Naive thymus-derived CD4-positive, alpha-beta T cell (primary cell): Measurements from ENCODE around the gene GLS2. TPM values are rescaled to one million over a fixed set of nuclear protein-coding genes. Genes with fewer than 3 reads are reported as not detected.

ENCODE experiments used
- ATAC-seq: fragments of 150-1000 bp; cut with Tn5 transposase; 2 replicates; pipeline ENCODE4 v1.10.0; 2021; ENCODE audit warnings: mild to moderate bottlenecking, moderate library complexity
- CTCF ChIA-PET: fragments of 350-600 bp; sonication (Branson Sonifier 250); formaldehyde crosslinking; loops from one replicate; lab custom pipeline; 2021; ENCODE audit warnings: antibody characterized with exemption; lab: Charles Lee
- POLR2A ChIA-PET: fragments of 350-600 bp; sonication (Branson Sonifier 250); formaldehyde crosslinking; loops from one replicate; lab custom pipeline; 2021; ENCODE audit warnings: antibody characterized with exemption, inconsistent platforms; lab: Charles Lee
- DNase-seq, 9 donors: peaks; one replicate each; pipeline versions ENCODE4 v3.0.0 to v3.0.0-alpha.2; 2020 to 2022; ENCODE audit warnings: mixed read lengths in 1 of 9
- H3K27ac ChIP-seq: one replicate; pipeline ENCODE4 v1.7.0; 2013; ENCODE audit warnings: mild to moderate bottlenecking, low read depth, low read length, moderate library complexity
- H3K27me3 ChIP-seq, 2 donors: one replicate each; pipeline ENCODE4 v1.7.0; 2013; ENCODE audit warnings: low read length in 2 of 2, mild to moderate bottlenecking in 2 of 2, moderate library complexity in 2 of 2; ENCODE audit not compliant: control insufficient read depth in 2 of 2, insufficient read depth in 2 of 2
- H3K36me3 ChIP-seq, 3 experiments: 1 replicate in 2 of 3; 2 replicates in 1 of 3; pipeline ENCODE4 v1.7.0; 2013; ENCODE audit warnings: low read length in 3 of 3, mild to moderate bottlenecking in 3 of 3, moderate library complexity in 1 of 3; ENCODE audit not compliant: insufficient read depth in 3 of 3, control insufficient read depth in 2 of 3
- H3K4me1 ChIP-seq, 2 donors: one replicate each; pipeline ENCODE4 v1.7.0; 2013; ENCODE audit warnings: low read length in 2 of 2, mild to moderate bottlenecking in 2 of 2, moderate library complexity in 1 of 2; ENCODE audit not compliant: control insufficient read depth in 2 of 2, insufficient read depth in 2 of 2
- H3K4me3 ChIP-seq: 2 replicates; pipeline ENCODE4 v1.7.0; 2013; ENCODE audit warnings: mild to moderate bottlenecking, low read length
- H3K9me3 ChIP-seq, 3 experiments: 1 replicate in 2 of 3; 2 replicates in 1 of 3; pipeline ENCODE4 v1.7.0; 2013; ENCODE audit warnings: low read length in 3 of 3; ENCODE audit not compliant: control insufficient read depth in 2 of 3
- H3K27ac Mint-ChIP-seq, 9 donors: one replicate each; pipeline ENCODE4 v1.8.0; 2020 to 2022; ENCODE audit warnings: mixed read lengths in 9 of 9, mild to moderate bottlenecking in 8 of 9, moderate library complexity in 5 of 9, inconsistent platforms in 2 of 9
- H3K27me3 Mint-ChIP-seq, 5 donors: one replicate each; pipeline ENCODE4 v1.8.0; 2021 to 2022; ENCODE audit warnings: mixed read lengths in 5 of 5, mild to moderate bottlenecking in 1 of 5
- H3K36me3 Mint-ChIP-seq, 5 donors: one replicate each; pipeline ENCODE4 v1.8.0; 2020 to 2022; ENCODE audit warnings: mixed read lengths in 5 of 5, mild to moderate bottlenecking in 3 of 5, inconsistent platforms in 1 of 5
- H3K4me1 Mint-ChIP-seq, 7 donors: one replicate each; pipeline ENCODE4 v1.8.0; 2020 to 2022; ENCODE audit warnings: mixed read lengths in 7 of 7, mild to moderate bottlenecking in 3 of 7, inconsistent platforms in 1 of 7
- H3K4me3 Mint-ChIP-seq, 10 donors: one replicate each; pipeline ENCODE4 v1.8.0; 2020 to 2022; ENCODE audit warnings: mild to moderate bottlenecking in 10 of 10, mixed read lengths in 10 of 10, moderate library complexity in 6 of 10, inconsistent platforms in 2 of 10
- H3K9me3 Mint-ChIP-seq, 11 donors: one replicate each; pipeline ENCODE4 v1.8.0; 2020 to 2022; ENCODE audit warnings: mixed read lengths in 11 of 11, mild to moderate bottlenecking in 4 of 11, inconsistent platforms in 1 of 11, moderate library complexity in 1 of 11
- intact Hi-C, 2 donors: fragments of 100-400 bp; cut with micrococcal nuclease; formaldehyde crosslinking; loops; one replicate each; pipeline ENCODE4 v1.15.1; 2023
- polyA plus RNA-seq, 2 donors: library from polyadenylated mRNA; unstranded; fragments of 300-500 nt; fragmentation: Illumina TruSeq; gene quantifications; one replicate each; pipeline ENCODE4 v1.2.3, GENCODE V29; 2021
- total RNA-seq, 6 experiments: library from RNA in 5 of 6; stranded (reverse) in 5 of 6; gene quantifications; 1 replicate in 5 of 6; 2 replicates in 1 of 6; pipeline ENCODE4 v1.2.3 and lab custom pipeline; 2021 to 2026

Gene GLS2
- total and polyA plus RNA-seq, 7 experiments from 2014 or later = 0.94 to 10.2 (median 5.9) TPM

- POLR2A ChIA-PET = interaction anchor here (1.5 kb wide), 1 partner anchor 15 kb away, joined by 7 read pairs; no protein-coding TSS in a partner anchor
- H3K27me3 ChIP-seq = peaks cover 0 to 6% of the 10 kb centered on the region in 2 donors
- H3K36me3 ChIP-seq = no peaks in the 10 kb centered on the region
- no peaks in the 10 kb centered on the region for H3K9me3 ChIP-seq
- peak; percentile 41 for ATAC-seq
- H3K9me3 Mint-ChIP-seq = peaks cover 0 to 3% (median 0%) of the 10 kb centered on the region in 11 donors
- H3K27ac ChIP-seq = peak overlapping the region; percentile 49
- H3K27me3 Mint-ChIP-seq = peaks cover 0 to 58% (median 17%) of the 10 kb centered on the region in 5 donors
- intact Hi-C loops = loop anchor here (1.0 to 2.0 kb wide), 2 partner anchors 19 kb away; partner anchors contain the start of gene SPRYD4 (in 2 of the 2)
- H3K27ac Mint-ChIP-seq = peak overlapping the region in 8 of 9 donors; percentile 59 to 88 (median 75)
- peak overlapping the region; percentile 81 for H3K4me3 ChIP-seq
- CTCF ChIA-PET = interaction anchor here (0.8 kb wide), 1 partner anchor 10 kb away, joined by 3 read pairs; no protein-coding TSS in a partner anchor
- DNase-seq = peak in 6 of 9 donors; percentile 11 to 35 (median 24)
- peak overlapping the region; percentile 84 to 97 (median 92) for H3K4me3 Mint-ChIP-seq
- peaks cover 0 to 6% of the 10 kb centered on the region in 2 donors for H3K4me1 ChIP-seq
- H3K36me3 Mint-ChIP-seq = peaks cover 0 to 3% (median 0%) of the 10 kb centered on the region in 5 donors
- H3K4me1 Mint-ChIP-seq = peaks cover 12 to 21% (median 16%) of the 10 kb centered on the region in 7 donors
Observed at GRCh38 chr12:56487448-56488040, 417 bp downstream of the GLS2 start.

- Mint-ChIP-seq H3K27ac (peak overlapping the region in 1 of 9 donors; percentile 70), H3K4me1 (peaks cover 12 to 21% (median 16%) of the 10 kb centered on the region in 7 donors), H3K9me3 (peaks cover 0 to 3% (median 0%) of the 10 kb centered on the region in 11 donors), H3K4me3 (peak overlapping the region in 9 of 10 donors; percentile 36 to 97 (median 90)), H3K27me3 (peaks cover 0 to 55% (median 15%) of the 10 kb centered on the region in 5 donors), H3K36me3 (peaks cover 0 to 3% (median 0%) of the 10 kb centered on the region in 5 donors)
- Histone ChIP-seq H3K4me1 (peaks cover 0 to 6% of the 10 kb centered on the region in 2 donors), H3K9me3 (no peaks in the 10 kb centered on the region), H3K4me3 (no peak overlapping the region), H3K36me3 (no peaks in the 10 kb centered on the region), H3K27ac (no peak overlapping the region), H3K27me3 (peaks cover 0 to 6% of the 10 kb centered on the region in 2 donors)
- ChIA-PET POLR2A (no interaction called here), CTCF (interaction anchor here (0.9 kb wide), 1 partner anchor 109 kb away, joined by 3 read pairs; no protein-coding TSS in a partner anchor)
- intact Hi-C loops = no loop called here
- DNase-seq (no peak), ATAC-seq (no peak)
Observed at GRCh38 chr12:56486694-56487093, 1.3 kb downstream of the GLS2 start.

GRCh38 chr12:56484566-56484965, 3.4 kb downstream of the GLS2 start:
- intact Hi-C loops = no loop called here
- Histone ChIP-seq H3K27ac (no peak overlapping the region), H3K4me3 (no peak overlapping the region), H3K9me3 (no peaks in the 10 kb centered on the region), H3K4me1 (peaks cover 0 to 6% of the 10 kb centered on the region in 2 donors), H3K36me3 (no peaks in the 10 kb centered on the region), H3K27me3 (peaks cover 0 to 2% of the 10 kb centered on the region in 2 donors)
- POLR2A ChIA-PET = no interaction called here
- Mint-ChIP-seq H3K27ac (no peak overlapping the region), H3K4me1 (peaks cover 12 to 21% (median 16%) of the 10 kb centered on the region in 7 donors), H3K9me3 (peaks cover 0 to 3% (median 0%) of the 10 kb centered on the region in 11 donors), H3K4me3 (no peak overlapping the region), H3K36me3 (peaks cover 0 to 4% (median 0%) of the 10 kb centered on the region in 5 donors), H3K27me3 (peaks cover 0 to 34% (median 0%) of the 10 kb centered on the region in 5 donors)
- CTCF ChIA-PET = interaction anchor here (0.6 kb wide), 1 partner anchor 312 kb away, joined by 3 read pairs; no protein-coding TSS in a partner anchor
- ATAC-seq = no peak
- DNase-seq = no peak

- ATAC-seq (no peak), DNase-seq (no peak)
- Mint-ChIP-seq H3K27me3 (no peaks in the 10 kb centered on the region), H3K4me3 (no peak overlapping the region), H3K36me3 (peaks cover 0 to 7% (median 0%) of the 10 kb centered on the region in 5 donors), H3K27ac (no peak overlapping the region), H3K9me3 (no peaks in the 10 kb centered on the region), H3K4me1 (peaks cover 0 to 7% (median 2%) of the 10 kb centered on the region in 7 donors)
- Histone ChIP-seq H3K27ac (no peak overlapping the region), H3K27me3 (no peaks in the 10 kb centered on the region), H3K9me3 (no peaks in the 10 kb centered on the region), H3K4me1 (no peaks in the 10 kb centered on the region), H3K36me3 (no peaks in the 10 kb centered on the region), H3K4me3 (no peak overlapping the region)
- ChIA-PET CTCF (interaction anchor here (1.8 kb wide), 1 partner anchor 35 kb away, joined by 5 read pairs; no protein-coding TSS in a partner anchor), POLR2A (interaction anchor here (0.5 to 0.6 kb wide), 2 partner anchors 30 to 160 kb away, joined by 3 to 4 read pairs; partner anchors contain the start of gene TIMELESS)
- intact Hi-C loops = no loop called here
Observed at GRCh38 chr12:56479625-56480024, 8.3 kb downstream of the GLS2 start.

GRCh38 chr12:56477521-56478225, 10.3 kb downstream of the GLS2 start:
- peaks cover 0 to 7% (median 2%) of the 10 kb centered on the region in 7 donors for H3K4me1 Mint-ChIP-seq
- ATAC-seq (no peak), DNase-seq (no peak)
- no peaks in the 10 kb centered on the region for H3K9me3 Mint-ChIP-seq
- no peak overlapping the region for H3K4me3 Mint-ChIP-seq
- peaks cover 0 to 3% (median 0%) of the 10 kb centered on the region in 3 experiments for H3K36me3 ChIP-seq
- H3K9me3 ChIP-seq = no peaks in the 10 kb centered on the region
- peak overlapping the region in 2 of 9 donors; percentile 29 to 30 for H3K27ac Mint-ChIP-seq
- POLR2A ChIA-PET = interaction anchor here (0.7 to 1.0 kb wide), 2 partner anchors 8 to 9 kb away, joined by 3 to 4 read pairs; partner anchors contain the start of gene SPRYD4
- no peaks in the 10 kb centered on the region for H3K4me1 ChIP-seq
- H3K27ac ChIP-seq = no peak overlapping the region
- no peaks in the 10 kb centered on the region for H3K27me3 ChIP-seq
- no peak overlapping the region for H3K4me3 ChIP-seq
- intact Hi-C loops = no loop called here
- CTCF ChIA-PET = interaction anchor here (0.5 kb wide), 2 partner anchors 10 to 95 kb away, joined by 3 read pairs; partner anchors contain the start of gene GLS2
- H3K36me3 Mint-ChIP-seq = peaks cover 0 to 7% (median 0%) of the 10 kb centered on the region in 5 donors
- H3K27me3 Mint-ChIP-seq = no peaks in the 10 kb centered on the region

GRCh38 chr12:56476972-56477432, 11.0 kb downstream of the GLS2 start:
- intact Hi-C loops = no loop called here
- no peak overlapping the region for H3K4me3 ChIP-seq
- CTCF ChIA-PET = interaction anchor here (1.0 kb wide), 1 partner anchor 285 kb away, joined by 3 read pairs; no protein-coding TSS in a partner anchor
- H3K36me3 ChIP-seq = peaks cover 0 to 3% (median 0%) of the 10 kb centered on the region in 3 experiments
- H3K4me1 ChIP-seq = no peaks in the 10 kb centered on the region
- no peak for DNase-seq
- H3K9me3 ChIP-seq = no peaks in the 10 kb centered on the region
- H3K27me3 ChIP-seq = no peaks in the 10 kb centered on the region
- Mint-ChIP-seq H3K27me3 (no peaks in the 10 kb centered on the region), H3K4me3 (no peak overlapping the region), H3K27ac (peak overlapping the region in 2 of 9 donors; percentile 29 to 30), H3K36me3 (peaks cover 0 to 7% (median 0%) of the 10 kb centered on the region in 5 donors), H3K9me3 (no peaks in the 10 kb centered on the region), H3K4me1 (peaks cover 0 to 8% (median 2%) of the 10 kb centered on the region in 7 donors)
- POLR2A ChIA-PET = interaction anchor here (1.0 kb wide), 1 partner anchor 8 kb away, joined by 3 read pairs; the partner anchor contains the start of gene SPRYD4
- H3K27ac ChIP-seq = no peak overlapping the region
- no peak for ATAC-seq
